DND-41 (cell line): ENCODE results near the gene HOXC5.

Experiments used
- ATAC-seq: fragments of 200-7000 bp; cut with Tn5 transposase; 3 replicates; pipeline ENCODE4 v1.9.1; 2021; ENCODE audit warnings: low read depth; ENCODE audit not compliant: insufficient read depth
- DNase-seq: peaks from one replicate; pipeline ENCODE4 v3.0.0-alpha.2; 2020
- H2AFZ ChIP-seq: 2 replicates; pipeline ENCODE4 v1.6.0; 2012; ENCODE audit warnings: low read depth, low read length
- H3K27ac ChIP-seq: 2 replicates; pipeline ENCODE4 v1.5.1; 2012; ENCODE audit warnings: low read length, inconsistent platforms
- H3K27me3 ChIP-seq: fragments of 200-600 bp; sonication (generic); 2 replicates; pipeline ENCODE4 v1.6.0; 2012; ENCODE audit warnings: low read length, mild to moderate bottlenecking, inconsistent platforms; ENCODE audit not compliant: insufficient read depth, poor library complexity
- H3K36me3 ChIP-seq: 2 replicates; pipeline ENCODE4 v1.5.1; 2012; ENCODE audit warnings: low read length, inconsistent platforms; ENCODE audit not compliant: insufficient read depth
- H3K4me1 ChIP-seq: 2 replicates; pipeline ENCODE4 v1.5.1; 2012; ENCODE audit warnings: mild to moderate bottlenecking, low read length; ENCODE audit not compliant: insufficient read depth
- H3K4me2 ChIP-seq: 2 replicates; pipeline ENCODE4 v1.6.0; 2012; ENCODE audit warnings: mild to moderate bottlenecking, moderate library complexity, low read length, inconsistent platforms; ENCODE audit not compliant: insufficient read depth
- H3K4me3 ChIP-seq, 2 experiments: fragments of 200-600 bp in 1 of 2; shearing (Covaris generic) in 1 of 2; 2 replicates each; pipeline ENCODE4 v1.5.1; 2012 to 2016; ENCODE audit warnings: inconsistent platforms in 2 of 2, low read length in 2 of 2, mild to moderate bottlenecking in 2 of 2, low read depth in 1 of 2, moderate library complexity in 1 of 2
- H3K79me2 ChIP-seq: 2 replicates; pipeline ENCODE4 v1.6.0; 2012; ENCODE audit warnings: low read length, inconsistent platforms; ENCODE audit not compliant: insufficient read depth
- H3K9ac ChIP-seq: 2 replicates; pipeline ENCODE4 v1.6.0; 2012; ENCODE audit warnings: low read depth, mild to moderate bottlenecking, inconsistent platforms, low read length, moderate library complexity
- H3K9me3 ChIP-seq: 2 replicates; pipeline ENCODE4 v1.5.1; 2012; ENCODE audit warnings: low read length, moderate library complexity, mild to moderate bottlenecking, inconsistent platforms; ENCODE audit not compliant: insufficient read depth, severe bottlenecking
- H4K20me1 ChIP-seq: 2 replicates; pipeline ENCODE4 v1.6.0; 2012; ENCODE audit warnings: low read length; ENCODE audit not compliant: insufficient read depth
- CTCF ChIP-seq: IDR thresholded peaks from 2 replicates; pipeline ENCODE4 v1.5.1; 2012; ENCODE audit warnings: borderline replicate concordance, low read length, moderate library complexity, mild to moderate bottlenecking; ENCODE audit not compliant: poor library complexity, severe bottlenecking; ENCODE audit errors: extremely low read depth
- EZH2 ChIP-seq: IDR thresholded peaks from 3 replicates; pipeline ENCODE4 v1.6.1; 2012; ENCODE audit warnings: borderline replicate concordance, low read depth, mild to moderate bottlenecking, moderate library complexity, low read length, inconsistent platforms; ENCODE audit not compliant: severe bottlenecking

HOXC5 gene

GRCh38 chr12:54001283-54002187 is 31.3 kb upstream of the HOXC5 start:
- Histone ChIP-seq H3K4me3 (no peak overlapping the region), H3K27me3 (peaks cover 56% of the 10 kb centered on the region), H3K4me2 (no peak overlapping the region), H3K79me2 (no peaks in the 10 kb centered on the region), H3K9ac (no peak overlapping the region), H3K9me3 (no peaks in the 10 kb centered on the region), H3K27ac (no peak overlapping the region), H3K4me1 (peaks cover 10% of the 10 kb centered on the region), H2AFZ (no peak overlapping the region), H4K20me1 (no peaks in the 10 kb centered on the region), H3K36me3 (no peaks in the 10 kb centered on the region)
- TF ChIP-seq CTCF (no peak), EZH2 (no peak)
- DNase-seq (no peak), ATAC-seq (no peak)

- H3K27me3 ChIP-seq = peaks cover 63% of the 10 kb centered on the region
Observed at GRCh38 chr12:54002278-54002914, 30.5 kb upstream of the HOXC5 start.

GRCh38 chr12:54002915-54003389 is 29.9 kb upstream of the HOXC5 start:
- Histone ChIP-seq H4K20me1 (no peaks in the 10 kb centered on the region), H3K27ac (no peak overlapping the region)

More at GRCh38 chr12:54002278-54002914, 30.5 kb upstream of the HOXC5 start:
- Histone ChIP-seq H3K79me2 (no peaks in the 10 kb centered on the region), H4K20me1 (no peaks in the 10 kb centered on the region), H3K27ac (no peak overlapping the region), H3K9me3 (no peaks in the 10 kb centered on the region), H3K9ac (no peak overlapping the region), H3K4me2 (no peak overlapping the region), H3K36me3 (no peaks in the 10 kb centered on the region), H3K4me3 (no peak overlapping the region), H2AFZ (no peak overlapping the region; the same call in 1 of the 2 replicates), H3K4me1 (peaks cover 8% of the 10 kb centered on the region)
- no peak for TF ChIP-seq EZH2
- no peak for TF ChIP-seq CTCF
- ATAC-seq = no peak
- no peak for DNase-seq

More at GRCh38 chr12:54002915-54003389, 29.9 kb upstream of the HOXC5 start:
- Histone ChIP-seq H3K4me1 (peaks cover 8% of the 10 kb centered on the region), H3K9me3 (no peaks in the 10 kb centered on the region), H3K4me3 (no peak overlapping the region), H3K36me3 (no peaks in the 10 kb centered on the region), H2AFZ (no peak overlapping the region), H3K79me2 (no peaks in the 10 kb centered on the region), H3K27me3 (peaks cover 63% of the 10 kb centered on the region), H3K4me2 (no peak overlapping the region), H3K9ac (no peak overlapping the region)
- no peak for DNase-seq
- no peak for ATAC-seq
- TF ChIP-seq EZH2 (no peak), CTCF (no peak)
